EH (cell line): ENCODE measurements around the gene COMP.

Experiments used
- DNase-seq: peaks from one replicate; pipeline ENCODE4 v3.0.0-alpha.2; 2015; ENCODE audit warnings: low read depth

COMP gene

DNA sequence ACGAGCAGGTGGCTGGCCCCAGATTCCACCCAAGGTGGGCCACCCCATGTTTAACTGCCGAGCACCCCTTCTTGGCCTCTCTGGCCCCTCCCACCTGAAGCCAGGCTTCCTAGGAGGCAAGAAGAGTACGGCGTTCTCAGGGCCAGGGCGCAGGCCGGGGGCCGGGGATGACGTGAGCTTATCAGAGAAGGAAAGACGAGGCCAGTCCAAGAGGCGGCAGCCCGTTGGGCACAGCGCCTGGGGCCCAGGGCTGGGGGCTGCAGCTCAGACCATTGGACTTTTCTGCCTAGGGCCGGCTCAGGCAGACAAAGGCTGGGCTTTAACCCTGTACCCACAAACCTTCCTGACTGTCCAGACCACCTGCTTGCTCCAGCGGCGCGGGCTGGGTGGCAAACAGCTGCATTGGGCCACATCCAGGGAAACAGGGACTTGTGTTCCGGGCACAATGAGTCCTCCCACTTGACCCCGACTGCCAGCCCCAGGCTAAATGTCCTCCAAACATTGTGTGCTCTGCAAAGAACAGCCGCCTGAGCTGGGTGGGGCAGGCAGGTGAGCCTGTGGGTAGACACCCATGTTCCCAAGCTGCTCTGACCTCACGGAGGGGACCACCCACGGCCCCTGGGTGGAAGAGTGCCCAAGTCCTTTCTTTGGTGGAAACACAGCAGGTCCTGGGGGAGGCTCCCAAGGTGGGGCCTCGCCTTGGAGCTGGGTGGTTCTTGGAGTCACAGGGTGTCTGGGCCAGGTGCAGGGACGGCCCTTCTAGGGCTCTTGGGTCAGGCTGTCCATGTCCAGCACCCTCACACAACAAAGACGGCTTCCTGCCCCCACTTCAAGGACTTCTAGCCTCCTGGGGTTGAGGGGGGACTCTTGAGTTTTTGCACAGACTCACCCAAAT lies 21.9 kb downstream of the COMP start:
- no peak for DNase-seq

DNA sequence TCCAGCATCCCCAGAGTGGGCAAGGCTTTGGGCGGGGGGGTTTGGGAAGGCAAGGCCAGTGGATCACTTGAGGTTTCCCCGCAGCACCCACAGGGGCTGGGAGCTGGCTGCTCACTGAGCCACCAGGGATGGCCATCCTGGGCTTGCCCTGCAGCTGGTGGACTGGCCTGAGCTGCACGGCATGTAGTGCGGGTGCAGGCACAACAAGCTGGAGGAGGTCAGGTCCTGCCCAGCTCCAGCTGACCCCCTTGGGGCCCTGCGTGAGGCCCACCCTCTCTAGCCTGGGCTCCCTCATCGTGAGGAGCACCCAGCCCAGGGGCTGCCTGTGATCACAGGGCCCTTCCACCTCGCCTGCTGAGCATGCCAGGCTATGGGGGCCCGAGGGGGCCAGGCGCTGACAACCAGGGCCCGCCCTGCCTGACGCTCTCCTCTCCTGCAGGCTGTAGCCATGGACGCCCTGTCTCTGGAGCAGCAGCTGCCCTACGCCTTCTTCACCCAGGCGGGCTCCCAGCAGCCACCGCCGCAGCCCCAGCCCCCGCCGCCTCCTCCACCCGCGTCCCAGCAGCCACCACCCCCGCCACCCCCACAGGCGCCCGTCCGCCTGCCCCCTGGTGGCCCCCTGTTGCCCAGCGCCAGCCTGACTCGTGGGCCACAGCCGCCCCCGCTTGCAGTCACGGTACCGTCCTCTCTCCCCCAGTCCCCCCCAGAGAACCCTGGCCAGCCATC lies 22.9 kb downstream of the COMP start:
- DNase-seq: no peak

DNA sequence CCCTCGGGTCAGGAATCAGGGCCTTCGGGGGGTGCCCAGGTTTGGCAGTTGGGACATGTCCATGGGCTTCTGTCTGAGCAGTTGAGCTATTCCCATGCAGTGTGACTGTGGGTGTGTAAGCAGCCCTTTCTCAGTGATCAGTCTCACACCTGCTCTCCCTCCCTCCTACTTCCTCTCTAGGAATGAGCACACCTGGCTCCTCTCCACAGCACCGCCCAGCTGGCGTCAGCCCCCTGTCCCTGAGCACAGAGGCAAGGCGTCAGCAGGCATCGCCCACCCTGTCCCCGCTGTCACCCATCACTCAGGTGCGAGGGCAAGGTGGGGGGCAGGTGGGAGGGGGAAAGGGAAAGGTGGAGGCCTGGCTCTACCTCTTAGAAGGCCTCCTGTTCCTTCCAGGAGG lies 25.9 kb downstream of the COMP start:
- DNase-seq: no peak

DNA sequence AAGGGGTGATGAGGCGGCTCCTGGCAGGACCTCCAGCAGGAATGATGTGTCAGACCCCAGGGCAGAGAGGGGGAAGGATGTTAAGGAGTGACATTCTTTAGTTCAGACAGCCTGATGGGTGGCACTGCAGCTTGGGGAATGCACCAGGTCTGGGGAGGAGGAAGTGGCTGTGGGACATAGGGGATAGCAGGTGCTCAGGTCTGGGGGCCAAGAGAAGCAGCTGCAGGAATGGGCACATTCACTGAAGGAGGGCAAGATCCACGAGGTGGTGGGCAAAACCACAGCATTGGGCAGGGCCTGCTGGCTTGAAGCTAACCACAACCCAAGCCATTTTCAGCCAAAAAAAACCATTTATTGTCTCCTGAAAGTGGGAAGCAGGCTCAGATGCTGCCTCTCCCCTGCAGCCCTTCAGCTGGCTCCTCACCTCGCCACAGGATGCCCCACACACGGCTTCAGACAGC lies 26.5 kb downstream of the COMP start:
- DNase-seq: peak; percentile 72

DNA sequence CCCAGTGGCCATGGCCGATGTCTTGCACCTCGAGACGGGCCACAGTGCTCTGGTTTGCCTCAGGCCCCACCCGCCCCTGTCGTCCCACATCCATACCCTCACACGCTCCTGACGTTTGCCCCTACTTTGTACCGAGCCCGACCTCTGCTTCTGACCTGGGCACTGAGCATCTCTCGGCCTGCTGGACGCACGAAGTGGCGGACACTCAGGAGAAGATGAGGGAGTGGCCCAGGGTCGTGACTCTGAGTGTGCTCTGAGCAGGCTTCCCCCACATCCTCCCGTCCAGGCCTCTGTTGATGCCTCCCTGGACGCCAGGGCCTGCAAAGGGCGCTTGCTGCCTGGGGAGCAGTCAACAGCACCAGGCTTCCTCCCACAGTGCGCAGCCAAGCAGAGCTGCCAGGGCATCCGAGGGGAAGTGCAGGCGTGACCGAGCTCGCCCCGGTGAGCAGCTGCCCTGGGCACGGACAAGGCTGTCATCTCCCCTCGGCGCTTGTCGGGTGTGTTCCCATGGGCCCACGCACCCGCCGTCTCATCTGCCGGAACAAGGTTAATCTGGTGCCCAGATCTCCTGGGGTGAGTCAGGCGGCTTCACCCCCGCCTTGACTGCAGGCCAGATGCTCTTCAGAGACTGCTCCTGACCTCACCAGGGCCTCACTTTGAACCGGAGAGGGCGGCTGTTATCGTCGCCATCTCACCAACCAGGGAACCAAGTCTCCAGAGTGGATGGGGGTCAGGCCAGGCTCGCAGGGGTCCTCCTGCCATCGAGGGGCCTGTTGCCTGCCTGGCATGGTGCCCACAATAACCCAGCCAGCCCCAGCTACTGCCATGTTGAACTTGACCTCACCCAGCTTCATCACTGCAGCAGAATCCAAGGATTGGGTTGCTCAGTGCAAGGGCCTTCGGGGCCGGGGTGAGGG lies 27.2 kb downstream of the COMP start:
- DNase-seq: peak; percentile 87

DNA sequence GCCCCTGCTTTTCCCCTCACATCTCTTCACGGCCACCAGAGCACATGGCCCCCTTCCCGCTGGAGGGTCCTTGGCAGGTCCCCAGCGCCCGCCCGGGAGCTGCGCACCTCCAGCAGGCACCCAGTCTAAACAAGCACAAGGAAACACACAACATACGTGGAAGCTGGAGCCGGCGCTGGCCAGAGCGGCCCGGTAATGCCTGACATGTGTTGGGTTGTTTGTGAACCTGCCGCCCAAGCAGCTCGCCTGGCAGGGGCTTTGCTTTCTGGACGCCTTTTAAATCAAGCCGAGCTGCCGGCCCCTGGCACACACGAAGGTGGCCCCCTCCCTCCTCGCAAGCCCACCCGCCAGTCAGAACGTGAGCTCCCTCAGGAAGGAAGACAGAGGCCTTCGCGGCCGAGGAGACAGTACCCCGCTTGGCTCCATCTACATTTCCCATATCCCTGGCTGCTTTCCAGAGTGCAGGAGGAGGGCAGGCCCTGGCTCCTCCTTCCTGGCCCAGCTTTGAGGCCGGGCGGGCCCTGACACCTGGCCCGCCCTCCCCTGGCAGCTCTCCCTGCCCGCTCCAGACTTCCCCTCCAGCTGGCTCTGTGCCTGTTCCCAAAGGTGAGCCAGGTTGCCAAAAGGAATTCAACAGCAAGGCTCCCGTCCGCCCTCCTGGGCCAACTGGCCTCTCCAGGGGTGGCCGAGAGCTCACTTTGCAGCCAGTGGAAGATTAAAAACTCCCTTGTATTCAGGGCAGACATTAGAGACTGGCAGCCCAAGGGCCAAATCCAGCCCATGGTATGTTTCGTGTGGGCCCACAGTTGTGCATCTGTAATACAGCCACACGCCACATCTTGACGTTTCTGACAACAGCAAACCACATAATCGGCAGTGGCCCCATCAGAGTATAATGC lies 28.7 kb downstream of the COMP start:
- DNase-seq: peak; percentile 6

DNA sequence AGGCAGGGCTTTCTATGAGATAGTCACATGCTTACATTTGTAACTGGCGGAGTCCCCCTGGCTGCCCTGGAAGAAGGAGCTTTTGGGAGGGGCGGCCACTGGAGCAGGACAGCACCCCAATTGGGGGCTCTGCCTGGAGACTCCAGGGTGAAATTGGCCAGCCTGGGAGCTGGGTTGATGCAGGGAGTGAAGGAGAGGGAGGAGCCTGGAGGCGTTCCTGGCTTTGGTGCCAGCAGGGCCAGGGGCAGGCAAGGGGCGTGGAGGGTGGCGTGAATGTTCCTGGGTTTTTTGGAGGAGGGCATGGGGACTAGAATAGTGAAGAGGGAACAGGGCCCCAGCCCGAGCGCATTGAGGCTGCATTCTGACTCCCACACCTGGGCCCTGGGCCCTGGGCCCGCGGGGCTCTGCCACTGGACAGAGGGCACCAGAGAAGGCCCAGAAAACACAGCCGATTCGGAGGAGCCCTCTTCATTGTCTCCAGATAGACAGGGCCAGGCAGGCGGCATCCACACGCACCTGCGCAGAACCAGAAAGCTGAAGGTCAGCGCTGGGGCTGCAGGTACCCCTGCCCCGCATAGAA lies 29.5 kb downstream of the COMP start:
- DNase-seq: no peak

DNA sequence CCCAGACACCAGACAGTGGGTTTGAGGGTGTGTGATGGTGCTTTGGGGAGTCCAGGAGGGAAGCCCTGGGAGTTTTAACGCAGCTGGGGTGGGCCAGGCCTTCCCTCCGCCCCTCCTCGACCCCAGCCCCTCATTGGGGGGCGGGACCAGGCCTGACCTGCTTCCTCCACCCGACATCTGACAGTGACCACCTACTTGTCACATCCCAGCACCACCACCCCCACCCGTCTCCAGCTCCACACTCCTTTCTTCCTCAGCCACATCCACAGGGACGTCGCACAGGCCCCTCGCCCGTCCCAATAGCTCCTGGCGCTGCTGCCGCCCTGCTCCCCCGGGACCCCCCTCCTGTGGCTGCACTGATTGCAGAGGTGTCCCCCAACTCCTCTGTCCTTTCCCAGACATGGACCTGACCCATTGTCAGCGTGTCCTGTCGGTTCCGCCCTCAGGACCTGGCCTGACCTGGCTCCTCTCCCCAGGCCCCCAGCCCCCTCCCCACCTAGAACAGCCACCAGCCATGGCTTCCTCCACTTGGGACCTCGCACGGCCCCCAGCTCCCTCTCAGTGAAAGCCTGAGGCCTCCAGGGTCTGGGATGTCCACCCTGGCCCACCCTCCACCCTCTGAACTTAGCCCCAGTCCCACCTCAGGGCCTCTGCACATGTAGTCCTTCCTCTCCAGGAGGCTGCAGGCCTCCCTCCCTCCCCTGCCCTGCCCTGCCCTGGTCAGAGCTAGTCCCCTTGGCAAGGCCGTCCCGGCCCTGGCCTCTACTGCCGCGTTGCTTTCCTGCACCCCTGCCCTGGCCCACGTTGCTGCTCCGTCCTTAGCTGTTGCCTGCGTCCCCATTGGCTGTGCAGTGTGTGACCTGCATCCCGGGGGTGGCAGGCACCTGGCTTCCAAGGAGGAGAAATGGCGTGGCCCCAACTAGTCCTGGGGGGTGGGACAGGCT lies 30.4 kb downstream of the COMP start:
- no peak for DNase-seq

DNA sequence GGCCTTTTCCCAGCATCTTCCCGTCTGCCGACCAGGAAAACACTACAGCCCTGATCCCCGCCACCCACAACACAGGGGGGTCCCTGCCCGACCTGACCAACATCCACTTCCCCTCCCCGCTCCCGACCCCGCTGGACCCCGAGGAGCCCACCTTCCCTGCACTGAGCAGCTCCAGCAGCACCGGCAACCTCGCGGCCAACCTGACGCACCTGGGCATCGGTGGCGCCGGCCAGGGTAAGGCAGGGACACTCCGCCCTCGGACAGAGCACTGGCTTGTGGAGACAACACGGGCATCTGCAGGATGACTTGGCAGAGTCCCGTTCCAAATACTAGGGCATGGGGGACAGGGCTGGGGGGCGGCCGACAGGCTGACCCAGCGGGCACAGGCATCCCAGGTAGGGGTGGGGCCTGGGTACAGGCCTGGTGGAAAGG lies 31.1 kb downstream of the COMP start:
- DNase-seq: no peak

DNA sequence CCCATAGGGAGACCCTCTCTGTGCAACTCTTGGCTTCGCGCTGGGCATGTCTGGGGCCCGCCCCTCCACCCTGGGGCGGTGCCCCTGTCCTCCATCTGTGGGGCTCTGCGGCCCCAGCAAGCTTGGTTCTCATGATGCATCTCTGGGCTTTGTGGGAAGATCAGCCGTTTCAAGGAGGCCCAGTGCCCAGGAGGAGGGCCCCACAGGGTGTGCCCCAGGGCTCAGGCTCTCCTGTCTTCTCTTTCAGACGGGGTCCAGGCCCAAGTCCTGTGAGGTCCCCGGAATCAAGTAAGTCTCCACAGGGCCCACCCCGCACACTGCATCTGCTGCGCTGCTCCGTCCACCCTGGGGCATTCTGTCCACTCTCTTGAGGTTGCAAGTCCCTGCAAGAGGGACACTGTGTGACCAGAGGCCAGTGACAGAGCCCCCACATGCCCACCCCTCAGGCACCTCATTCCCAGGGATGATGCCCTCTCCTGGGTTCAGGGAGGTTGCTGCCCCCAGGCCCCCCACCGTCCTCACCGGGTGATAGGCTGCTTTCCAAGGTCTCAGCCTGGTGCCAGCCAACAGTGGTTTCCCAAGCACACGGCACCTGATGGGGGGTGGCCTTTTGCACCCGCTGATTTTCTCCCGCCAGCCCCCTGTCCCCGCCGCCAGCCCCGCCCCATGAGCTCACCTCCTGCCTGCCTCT lies 31.7 kb downstream of the COMP start:
- DNase-seq: no peak

DNA sequence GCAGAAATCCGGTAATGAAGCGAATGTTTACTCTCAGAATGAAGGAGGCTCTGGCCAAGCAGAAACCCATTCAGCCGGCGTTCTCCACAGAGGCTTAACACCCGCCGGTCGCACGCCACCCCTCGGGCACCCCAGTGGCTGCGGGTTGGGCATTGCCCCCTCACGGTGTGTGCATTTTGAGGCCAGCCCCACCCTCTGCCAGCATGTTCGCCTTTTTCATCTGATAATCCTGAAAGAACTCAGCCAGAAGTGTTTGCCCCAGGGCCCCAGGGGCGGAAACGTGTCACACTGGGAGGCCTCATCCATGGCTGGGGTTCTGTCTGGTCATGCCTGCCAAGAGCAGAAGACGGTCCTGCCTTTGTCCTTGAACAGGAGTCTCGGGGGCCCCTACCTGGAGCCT lies 34.2 kb downstream of the COMP start:
- DNase-seq: no peak

DNA sequence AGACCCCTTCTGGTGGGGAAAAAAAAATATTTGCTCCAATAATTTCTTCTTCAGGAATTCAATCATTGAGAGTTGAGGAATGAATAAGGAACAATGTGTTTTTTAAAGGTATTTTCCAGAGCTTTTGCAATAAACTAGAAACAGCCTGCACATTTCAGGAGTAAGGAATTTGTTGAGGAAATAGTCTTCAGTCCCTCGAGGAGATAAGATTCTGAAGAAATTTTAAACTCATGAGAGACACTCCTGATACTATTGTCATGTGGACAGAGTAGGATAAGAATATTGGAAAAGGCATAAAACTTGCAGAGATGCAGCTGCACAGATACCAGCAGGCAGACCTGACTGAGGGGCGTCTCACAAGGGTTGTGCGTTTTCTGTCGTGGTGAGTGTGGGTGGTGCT lies 36.6 kb downstream of the COMP start:
- DNase-seq: no peak

DNA sequence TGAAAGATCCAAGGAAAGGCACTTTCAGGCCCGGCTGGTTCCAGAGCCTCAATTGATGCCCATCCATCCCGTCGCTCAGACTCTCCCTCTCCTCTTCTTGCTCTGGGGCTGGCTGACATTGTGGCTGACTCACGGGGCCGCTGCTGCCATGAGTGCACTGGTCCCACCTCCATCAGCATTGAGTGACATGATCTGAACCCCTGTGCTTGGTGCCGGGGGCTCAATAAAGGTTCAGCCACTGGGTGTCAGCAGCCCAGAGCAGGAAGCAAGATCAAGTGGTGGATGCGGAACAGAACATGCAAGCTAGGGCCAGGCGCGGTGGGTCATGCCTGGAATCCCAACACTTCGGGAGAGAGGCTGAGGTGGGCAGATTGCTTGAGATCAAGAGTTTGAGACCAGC lies 39.5 kb downstream of the COMP start:
- no peak for DNase-seq

DNA sequence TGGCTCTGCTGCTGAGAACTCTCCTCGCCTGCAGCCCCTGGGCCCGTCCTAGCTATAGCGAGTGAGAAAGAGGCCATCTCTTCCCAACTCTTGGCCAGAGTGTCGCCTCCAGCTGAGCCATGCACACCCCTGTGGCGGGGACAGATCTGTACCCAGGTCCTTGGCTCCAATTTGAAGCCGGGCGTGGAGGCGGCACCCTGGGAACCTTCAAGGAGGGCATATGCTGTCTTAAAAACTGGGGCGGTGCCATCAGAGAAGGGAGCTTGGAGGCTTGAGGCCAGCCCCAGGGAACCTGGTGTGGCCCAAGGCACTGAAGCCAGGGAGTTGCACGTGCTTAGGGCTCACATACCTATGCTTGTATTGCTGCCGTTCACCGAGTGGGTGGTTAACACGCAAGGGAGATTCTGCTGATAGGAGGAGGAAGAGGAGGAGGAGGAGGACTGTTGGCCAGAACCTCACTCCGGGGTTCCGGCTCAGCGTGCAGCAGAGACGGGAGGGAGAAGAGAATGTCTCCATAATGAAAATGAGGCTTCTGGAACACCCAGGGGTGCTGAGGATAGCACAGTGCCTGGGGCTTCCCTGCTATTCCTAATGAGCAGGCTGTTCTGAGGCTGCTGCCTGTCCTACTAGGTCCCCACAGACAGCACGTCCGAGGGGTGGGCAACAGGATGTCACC lies 40.7 kb downstream of the COMP start:
- no peak for DNase-seq

DNA sequence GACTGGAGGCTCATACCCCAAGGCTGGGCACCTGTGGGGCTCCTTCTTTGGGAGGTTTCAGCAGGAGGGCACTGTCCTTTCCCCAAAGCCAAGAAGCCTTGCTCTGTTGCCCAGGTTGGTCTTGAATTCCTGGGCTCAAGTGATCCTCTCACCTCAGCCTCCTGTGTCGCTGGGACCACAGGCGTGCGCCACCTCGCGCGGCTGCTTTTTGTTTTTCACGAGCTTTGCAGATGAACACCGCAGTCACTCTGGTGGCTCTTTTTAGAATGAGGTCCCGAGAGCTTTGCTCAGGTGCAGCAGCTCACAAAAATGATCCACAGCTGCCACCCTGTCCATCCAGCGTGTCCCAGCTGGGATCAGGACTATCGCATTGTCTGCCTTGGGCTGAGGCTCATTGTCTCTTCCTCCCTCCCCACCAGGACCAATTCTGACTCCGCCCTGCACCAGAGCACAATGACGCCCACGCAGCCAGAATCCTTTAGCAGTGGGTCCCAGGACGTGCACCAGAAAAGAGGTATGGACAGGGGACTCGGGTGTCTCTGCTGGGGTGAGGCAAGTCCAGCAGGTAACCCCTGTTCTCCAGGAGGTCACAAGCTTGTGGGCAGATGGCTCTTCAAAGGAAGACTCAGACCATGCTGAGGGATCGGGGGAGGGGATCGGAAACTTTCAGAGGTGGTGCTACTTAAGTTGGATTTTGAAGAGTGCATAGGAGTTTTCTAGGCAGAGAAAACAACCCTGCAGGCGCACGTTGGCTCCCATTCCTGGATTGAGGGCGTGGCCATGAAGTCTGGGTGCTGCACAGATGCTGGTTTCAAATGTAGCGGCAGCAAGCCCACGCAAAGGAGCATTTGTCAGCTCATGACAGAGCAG lies 41.5 kb downstream of the COMP start:
- DNase-seq: no peak

DNA sequence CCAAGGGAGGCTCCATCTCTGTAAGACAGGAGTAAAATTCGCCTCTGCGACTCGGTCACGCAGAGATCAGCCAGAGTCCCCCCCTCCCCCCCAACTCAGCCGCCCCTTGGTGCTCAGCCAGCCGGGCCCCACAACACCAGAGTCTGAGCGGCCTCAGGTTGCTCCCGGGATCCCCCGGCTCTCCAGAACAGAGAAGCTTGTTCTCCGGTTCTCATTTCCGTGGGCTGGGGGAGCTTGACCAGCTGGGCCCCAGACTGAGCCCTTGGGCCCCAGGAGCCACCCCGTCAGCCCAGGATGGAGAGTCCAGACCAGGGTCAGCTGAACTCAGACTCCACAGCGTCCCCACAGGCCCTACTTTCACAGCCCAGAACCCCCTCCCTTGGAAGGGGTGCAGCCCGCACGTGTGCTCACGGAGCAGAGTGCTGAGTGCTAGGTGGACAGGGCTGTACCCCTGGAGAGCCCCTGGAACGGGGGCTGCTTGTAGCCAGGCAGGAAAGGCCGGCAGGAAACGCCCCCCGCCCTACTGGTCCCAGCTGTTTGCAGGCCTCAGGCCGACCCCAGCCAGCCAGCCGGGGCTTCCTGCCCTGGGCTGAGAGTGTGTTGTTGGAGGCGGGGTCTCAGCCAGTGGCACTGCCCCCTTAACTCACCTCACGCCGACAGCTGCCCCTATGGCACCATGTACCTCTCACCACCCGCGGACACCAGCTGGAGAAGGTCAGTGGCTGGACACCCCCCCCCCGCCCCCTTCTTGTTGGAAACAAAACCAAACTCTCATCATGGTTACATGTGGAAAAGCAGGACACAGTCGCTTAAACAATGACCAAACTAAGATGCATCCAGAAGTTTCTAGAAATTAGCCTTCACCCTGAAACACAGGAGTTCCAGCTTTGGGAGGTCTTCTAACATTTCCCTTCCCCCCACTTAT lies 44.4 kb downstream of the COMP start:
- no peak for DNase-seq
